DND-41 (cell line): ENCODE results near the gene SECISBP2.

Experiments
- ATAC-seq: fragments of 200-7000 bp; cut with Tn5 transposase; 3 replicates; pipeline ENCODE4 v1.9.1; 2021; ENCODE audit warnings: low read depth; ENCODE audit not compliant: insufficient read depth
- DNase-seq: peaks from one replicate; pipeline ENCODE4 v3.0.0-alpha.2; 2020
- H2AFZ ChIP-seq: 2 replicates; pipeline ENCODE4 v1.6.0; 2012; ENCODE audit warnings: low read depth, low read length
- H3K27ac ChIP-seq: 2 replicates; pipeline ENCODE4 v1.5.1; 2012; ENCODE audit warnings: low read length, inconsistent platforms
- H3K27me3 ChIP-seq: fragments of 200-600 bp; sonication (generic); 2 replicates; pipeline ENCODE4 v1.6.0; 2012; ENCODE audit warnings: low read length, mild to moderate bottlenecking, inconsistent platforms; ENCODE audit not compliant: insufficient read depth, poor library complexity
- H3K36me3 ChIP-seq: 2 replicates; pipeline ENCODE4 v1.5.1; 2012; ENCODE audit warnings: low read length, inconsistent platforms; ENCODE audit not compliant: insufficient read depth
- H3K4me1 ChIP-seq: 2 replicates; pipeline ENCODE4 v1.5.1; 2012; ENCODE audit warnings: mild to moderate bottlenecking, low read length; ENCODE audit not compliant: insufficient read depth
- H3K4me2 ChIP-seq: 2 replicates; pipeline ENCODE4 v1.6.0; 2012; ENCODE audit warnings: mild to moderate bottlenecking, moderate library complexity, low read length, inconsistent platforms; ENCODE audit not compliant: insufficient read depth
- H3K4me3 ChIP-seq, 2 experiments: fragments of 200-600 bp in 1 of 2; shearing (Covaris generic) in 1 of 2; 2 replicates each; pipeline ENCODE4 v1.5.1; 2012 to 2016; ENCODE audit warnings: inconsistent platforms in 2 of 2, low read length in 2 of 2, mild to moderate bottlenecking in 2 of 2, low read depth in 1 of 2, moderate library complexity in 1 of 2
- H3K79me2 ChIP-seq: 2 replicates; pipeline ENCODE4 v1.6.0; 2012; ENCODE audit warnings: low read length, inconsistent platforms; ENCODE audit not compliant: insufficient read depth
- H3K9ac ChIP-seq: 2 replicates; pipeline ENCODE4 v1.6.0; 2012; ENCODE audit warnings: low read depth, mild to moderate bottlenecking, inconsistent platforms, low read length, moderate library complexity
- H3K9me3 ChIP-seq: 2 replicates; pipeline ENCODE4 v1.5.1; 2012; ENCODE audit warnings: low read length, moderate library complexity, mild to moderate bottlenecking, inconsistent platforms; ENCODE audit not compliant: insufficient read depth, severe bottlenecking
- H4K20me1 ChIP-seq: 2 replicates; pipeline ENCODE4 v1.6.0; 2012; ENCODE audit warnings: low read length; ENCODE audit not compliant: insufficient read depth
- CTCF ChIP-seq: IDR thresholded peaks from 2 replicates; pipeline ENCODE4 v1.5.1; 2012; ENCODE audit warnings: borderline replicate concordance, low read length, moderate library complexity, mild to moderate bottlenecking; ENCODE audit not compliant: poor library complexity, severe bottlenecking; ENCODE audit errors: extremely low read depth
- EZH2 ChIP-seq: IDR thresholded peaks from 3 replicates; pipeline ENCODE4 v1.6.1; 2012; ENCODE audit warnings: borderline replicate concordance, low read depth, mild to moderate bottlenecking, moderate library complexity, low read length, inconsistent platforms; ENCODE audit not compliant: severe bottlenecking

SECISBP2 gene

GRCh38 chr9:89379508-89380115 is 61.3 kb downstream of the SECISBP2 start:
- Histone ChIP-seq H3K4me3 (no peak overlapping the region), H3K27ac (no peak overlapping the region), H3K36me3 (peaks cover 83% of the 10 kb centered on the region), H3K9ac (no peak overlapping the region), H3K79me2 (no peaks in the 10 kb centered on the region), H3K9me3 (no peaks in the 10 kb centered on the region), H3K4me1 (peaks cover 14% of the 10 kb centered on the region), H3K4me2 (no peak overlapping the region), H2AFZ (no peak overlapping the region), H4K20me1 (peaks cover 24% of the 10 kb centered on the region), H3K27me3 (no peaks in the 10 kb centered on the region)
- TF ChIP-seq CTCF (no peak), EZH2 (no peak)
- DNase-seq: no peak
- ATAC-seq: no peak

GRCh38 chr9:89380437-89381307 is 62.4 kb downstream of the SECISBP2 start:
- Histone ChIP-seq H3K4me2 (no peak overlapping the region), H2AFZ (no peak overlapping the region), H4K20me1 (peaks cover 27% of the 10 kb centered on the region), H3K4me3 (no peak overlapping the region), H3K27me3 (no peaks in the 10 kb centered on the region), H3K4me1 (peaks cover 8% of the 10 kb centered on the region; the same call in 1 of the 2 replicates), H3K27ac (no peak overlapping the region; the same call in 1 of the 2 replicates), H3K9me3 (no peaks in the 10 kb centered on the region), H3K9ac (no peak overlapping the region), H3K79me2 (no peaks in the 10 kb centered on the region), H3K36me3 (peaks cover 92% of the 10 kb centered on the region)
- no peak for TF ChIP-seq CTCF
- no peak for TF ChIP-seq EZH2
- no peak for DNase-seq
- no peak for ATAC-seq

GRCh38 chr9:89381308-89381609 is 63.0 kb downstream of the SECISBP2 start:
- TF ChIP-seq CTCF (no peak), EZH2 (no peak)
- H3K9ac ChIP-seq: no peak overlapping the region
- H3K27me3 ChIP-seq: no peaks in the 10 kb centered on the region
- no peaks in the 10 kb centered on the region for H3K9me3 ChIP-seq
- DNase-seq (no peak), ATAC-seq (no peak)
- no peak overlapping the region for H2AFZ ChIP-seq
- no peaks in the 10 kb centered on the region for H3K79me2 ChIP-seq
- peaks cover 98% of the 10 kb centered on the region for H3K36me3 ChIP-seq
- H3K4me1 ChIP-seq: 0 out of 2 replicates have a peak, but pooled peaks cover 5% of the 10 kb centered on the region
- no peak overlapping the region for H3K4me2 ChIP-seq
- H3K4me3 ChIP-seq: no peak overlapping the region
- H4K20me1 ChIP-seq: peaks cover 27% of the 10 kb centered on the region
- H3K27ac ChIP-seq: no peak overlapping the region
